ENCODE measurements around the gene SLC1A7.

- TF ChIP-seq, protein P1, sequence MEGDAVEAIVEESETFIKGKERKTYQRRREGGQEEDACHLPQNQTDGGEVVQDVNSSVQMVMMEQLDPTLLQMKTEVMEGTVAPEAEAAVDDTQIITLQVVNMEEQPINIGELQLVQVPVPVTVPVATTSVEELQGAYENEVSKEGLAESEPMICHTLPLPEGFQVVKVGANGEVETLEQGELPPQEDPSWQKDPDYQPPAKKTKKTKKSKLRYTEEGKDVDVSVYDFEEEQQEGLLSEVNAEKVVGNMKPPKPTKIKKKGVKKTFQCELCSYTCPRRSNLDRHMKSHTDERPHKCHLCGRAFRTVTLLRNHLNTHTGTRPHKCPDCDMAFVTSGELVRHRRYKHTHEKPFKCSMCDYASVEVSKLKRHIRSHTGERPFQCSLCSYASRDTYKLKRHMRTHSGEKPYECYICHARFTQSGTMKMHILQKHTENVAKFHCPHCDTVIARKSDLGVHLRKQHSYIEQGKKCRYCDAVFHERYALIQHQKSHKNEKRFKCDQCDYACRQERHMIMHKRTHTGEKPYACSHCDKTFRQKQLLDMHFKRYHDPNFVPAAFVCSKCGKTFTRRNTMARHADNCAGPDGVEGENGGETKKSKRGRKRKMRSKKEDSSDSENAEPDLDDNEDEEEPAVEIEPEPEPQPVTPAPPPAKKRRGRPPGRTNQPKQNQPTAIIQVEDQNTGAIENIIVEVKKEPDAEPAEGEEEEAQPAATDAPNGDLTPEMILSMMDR (IDR thresholded peaks at IDR 0.05) = no peak
- TF ChIP-seq POLR2AphosphoS5 (IDR thresholded peaks at IDR 0.05; ENCODE audit: low read depth, low read length) (no peak), REST (IDR thresholded peaks at IDR 0.05; ENCODE audit: insufficient read depth in 1 of 2, low read depth in 2 of 2, low read length in 1 of 2) (no peak), SIN3A (IDR thresholded peaks at IDR 0.05; ENCODE audit: borderline replicate concordance, insufficient read depth, low read depth, low read length) (no peak)
Measured at GRCh38 chr1:53182716-53183094, 40.3 kb upstream of the SLC1A7 start.
